Posterior vena cava (tissue), 2 donors: Measurements from ENCODE around the gene PTBP1. TPM values are rescaled to one million over a fixed set of nuclear protein-coding genes. Genes with fewer than 3 reads are reported as not detected.
"Not testable (repeated sequence)": the region's sequence is repeated elsewhere in the genome, so short reads cannot be mapped to it uniquely, and the experiment has no call there.

Source experiments
- DNase-seq: peaks from one replicate; pipeline ENCODE4 v3.0.0-alpha.2; 2020; ENCODE audit warnings: low spot score
- intact Hi-C, 2 donors: fragments of 100-400 bp; cut with DNase I; formaldehyde crosslinking; loops; one replicate each; pipeline versions ENCODE4 v1.14.1 to v1.14.2; 2022 to 2023
- total RNA-seq, 2 donors: library from RNA; stranded (reverse); fragmentation: NEBNext Ultra II Directional; extraction: Animal tissue kit (Norgen Biotek cat#: 25700); gene quantifications; one replicate each; pipeline ENCODE4 v1.2.1, GENCODE V29; 2021
- donor health status: DM: yes; HTN: yes; CAD: no.
- donor health status: DM: yes; HTN: yes; CAD: no.

PTBP1 gene
- total RNA-seq, 2 donors from 2014 or later, result 151 to 168 TPM

DNA sequence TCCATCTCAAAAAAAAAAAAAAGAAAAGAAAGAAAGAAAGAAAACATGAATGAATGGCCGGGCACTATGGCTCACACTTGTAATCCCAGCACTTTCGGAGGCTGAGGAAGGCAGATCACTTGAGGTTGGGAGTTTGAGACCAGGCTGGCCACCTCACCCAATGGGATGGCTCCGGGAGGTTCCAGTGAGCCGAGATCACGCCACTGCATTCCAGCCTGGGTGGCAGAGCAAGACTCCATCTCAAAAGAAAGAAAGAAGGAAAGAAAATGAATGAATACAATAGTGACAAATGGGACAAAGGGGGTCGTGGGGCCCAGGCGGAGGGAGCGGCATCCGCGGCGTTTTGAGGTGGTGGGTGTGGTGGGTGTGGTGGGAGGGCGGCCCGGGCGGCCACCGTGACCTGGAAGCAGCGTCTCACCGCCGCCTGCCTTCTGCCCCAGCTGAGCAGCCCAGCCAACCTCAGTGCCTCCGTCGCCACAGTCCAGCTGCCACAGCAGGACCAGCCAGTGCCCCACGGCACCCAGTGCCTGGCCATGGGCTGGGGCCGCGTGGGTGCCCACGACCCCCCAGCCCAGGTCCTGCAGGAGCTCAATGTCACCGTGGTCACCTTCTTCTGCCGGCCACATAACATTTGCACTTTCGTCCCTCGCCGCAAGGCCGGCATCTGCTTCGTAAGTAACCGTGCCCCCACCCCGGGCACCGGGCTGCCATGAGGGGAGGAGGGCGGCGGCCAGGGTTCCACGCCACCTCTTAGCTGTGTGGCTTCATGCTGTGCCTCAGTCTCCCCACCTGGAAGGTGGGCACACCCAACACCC is 48.7 kb downstream of the PTBP1 start:
- intact Hi-C loops, result no loop called here
- peak; percentile 78 for DNase-seq

DNA sequence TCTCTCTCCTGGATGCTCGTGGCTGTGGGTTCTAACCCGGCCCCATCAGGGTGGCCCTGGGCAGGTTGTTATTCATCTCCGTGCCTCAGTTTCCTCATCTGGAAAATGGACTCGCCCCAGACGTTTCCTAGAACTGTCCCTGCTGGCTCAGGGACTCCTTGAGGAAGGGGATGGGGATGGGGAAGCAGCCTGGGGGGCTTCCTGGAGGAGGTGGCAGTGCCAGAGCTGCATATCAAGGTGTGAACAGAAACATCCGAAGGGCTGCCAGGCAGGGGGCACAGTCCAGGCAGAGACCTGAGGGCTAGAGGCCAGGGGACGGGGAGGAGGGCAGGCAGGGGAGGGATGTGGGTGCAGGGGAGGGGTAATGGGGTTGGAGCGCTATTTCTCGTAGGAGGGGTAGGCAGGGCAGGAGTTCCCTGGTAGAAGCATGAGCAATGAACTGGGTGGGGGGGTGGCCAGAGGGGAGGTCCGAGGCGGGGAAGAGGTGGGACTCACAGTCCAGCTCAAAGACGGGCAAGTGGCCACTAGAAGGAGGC is 51.2 kb downstream of the PTBP1 start:
- no peak for DNase-seq
- intact Hi-C loops, result no loop called here

DNA sequence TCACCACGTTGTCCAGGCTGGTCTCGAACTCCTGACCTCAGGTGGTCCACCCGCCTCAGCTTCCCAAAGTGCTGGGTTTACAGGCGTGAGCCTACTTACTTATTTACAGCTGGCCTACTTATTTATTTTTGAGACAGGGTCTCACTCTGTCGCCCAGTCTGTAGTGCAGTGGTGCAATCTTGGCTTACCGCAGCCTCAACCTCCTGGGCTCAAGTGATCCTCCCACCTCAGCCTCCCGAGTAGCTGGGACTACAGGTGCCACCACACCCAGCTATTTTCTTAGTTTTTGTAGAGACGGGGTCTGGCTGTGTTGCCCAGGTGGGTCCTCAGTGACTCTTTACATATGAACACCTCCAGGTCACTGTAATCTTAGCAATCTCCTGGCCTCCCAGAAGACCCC is 51.9 kb downstream of the PTBP1 start:
- intact Hi-C loops, DNase-seq: not testable (repeated sequence)

DNA sequence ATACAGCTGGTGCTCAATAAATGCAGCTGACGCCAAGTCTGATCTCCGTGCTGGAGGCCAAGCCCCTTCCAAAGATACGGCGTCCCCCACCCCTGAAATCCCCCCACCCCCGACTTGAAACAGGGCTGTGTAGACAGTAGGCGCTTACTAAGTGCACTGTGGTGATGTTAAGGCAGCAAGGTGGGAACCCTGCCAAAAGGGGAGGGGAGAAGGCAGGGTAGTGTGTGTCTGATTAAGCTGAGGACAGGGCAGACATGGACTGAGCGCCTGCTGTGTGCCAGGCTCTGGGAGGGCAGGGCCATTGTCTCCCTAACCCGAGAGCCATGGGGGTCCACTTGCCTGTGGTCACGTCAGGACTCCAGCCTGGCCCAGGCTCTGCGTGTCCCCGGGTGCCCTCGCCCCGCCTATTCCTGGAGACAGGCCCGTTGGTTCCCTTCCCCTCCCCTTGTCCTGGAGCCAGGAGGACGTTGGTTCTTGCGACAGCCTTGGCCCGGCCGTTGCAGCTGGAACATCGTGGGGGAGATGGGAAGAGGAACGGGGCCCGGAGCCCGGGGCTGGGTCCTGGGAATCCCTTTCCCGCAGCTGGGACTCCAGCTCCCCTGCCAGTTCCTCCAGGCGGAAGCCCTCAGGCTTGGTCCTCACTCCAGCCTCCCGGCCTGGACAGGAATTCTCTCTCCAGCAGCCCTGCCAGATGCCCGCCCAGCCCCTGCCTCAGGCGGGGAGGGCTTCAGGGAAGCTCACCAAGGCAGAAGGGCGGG is 53.1 kb downstream of the PTBP1 start:
- DNase-seq, result peak; percentile 98
- intact Hi-C loops, result loop anchor here (5.0 to 10.0 kb wide), 2 partner anchors 78 to 134 kb away; partner anchors contain the start of gene WDR18 (in 1 of the 2)

DNA sequence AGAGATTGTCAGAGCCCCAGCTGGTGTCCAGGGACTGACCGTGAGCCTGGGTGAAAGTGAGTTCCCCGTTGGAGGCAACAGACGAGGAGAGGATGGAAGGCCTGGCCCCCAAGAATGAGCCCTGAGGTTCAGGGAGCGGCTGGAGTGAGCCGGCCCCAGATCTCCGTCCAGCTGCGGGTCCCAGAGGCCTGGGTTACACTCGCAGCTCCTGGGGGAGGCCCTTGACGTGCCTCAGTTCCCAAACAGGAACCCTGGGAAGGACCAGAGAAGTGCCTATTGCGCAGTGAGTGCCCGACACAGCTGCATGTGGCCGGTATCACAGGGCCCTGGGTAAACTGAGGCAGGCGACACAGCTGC is 53.7 kb downstream of the PTBP1 start:
- DNase-seq, result no peak
- intact Hi-C loops, result loop anchor here (5.0 to 10.0 kb wide), 2 partner anchors 79 to 134 kb away; partner anchors contain the start of gene WDR18 (in 1 of the 2)

DNA sequence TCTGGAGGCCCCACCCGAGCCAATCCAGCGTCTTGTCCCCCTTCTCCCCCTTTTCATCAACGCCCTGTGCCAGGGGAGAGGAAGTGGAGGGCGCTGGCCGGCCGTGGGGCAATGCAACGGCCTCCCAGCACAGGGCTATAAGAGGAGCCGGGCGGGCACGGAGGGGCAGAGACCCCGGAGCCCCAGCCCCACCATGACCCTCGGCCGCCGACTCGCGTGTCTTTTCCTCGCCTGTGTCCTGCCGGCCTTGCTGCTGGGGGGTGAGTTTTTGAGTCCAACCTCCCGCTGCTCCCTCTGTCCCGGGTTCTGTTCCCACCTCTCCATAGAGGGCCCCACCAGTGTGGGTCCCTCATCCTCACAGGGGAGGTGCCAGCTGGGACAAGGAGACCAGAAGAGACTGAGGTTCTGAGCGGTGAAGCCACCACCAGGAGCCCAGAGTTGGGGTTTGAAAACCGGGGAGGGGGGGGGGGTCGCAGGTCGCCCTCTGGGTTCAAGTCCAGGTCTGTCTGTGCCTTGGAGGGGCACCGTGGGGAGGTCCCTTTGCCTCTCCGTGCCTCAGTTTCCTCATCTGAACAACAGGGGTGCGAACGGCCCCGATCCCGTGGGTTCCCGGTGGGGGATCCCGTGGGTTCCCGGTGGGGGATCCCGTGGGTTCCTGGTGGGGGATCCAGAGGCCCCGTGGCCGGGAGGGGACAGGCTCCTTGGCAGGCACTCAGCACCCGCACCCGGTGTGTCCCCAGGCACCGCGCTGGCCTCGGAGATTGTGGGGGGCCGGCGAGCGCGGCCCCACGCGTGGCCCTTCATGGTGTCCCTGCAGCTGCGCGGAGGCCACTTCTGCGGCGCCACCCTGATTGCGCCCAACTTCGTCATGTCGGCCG is 55.1 kb downstream of the PTBP1 start, which contains the start of gene ELANE:
Gene ELANE (plus strand): TSS at position 168 of the 878 bp plus-strand sequence. CDS start 26 bp downstream, at position 194.
- DNase-seq, result no peak
- intact Hi-C loops, result loop anchor here (5.0 to 10.0 kb wide), 2 partner anchors 80 to 132 kb away; partner anchors contain the start of gene WDR18 (in 1 of the 2)

DNA sequence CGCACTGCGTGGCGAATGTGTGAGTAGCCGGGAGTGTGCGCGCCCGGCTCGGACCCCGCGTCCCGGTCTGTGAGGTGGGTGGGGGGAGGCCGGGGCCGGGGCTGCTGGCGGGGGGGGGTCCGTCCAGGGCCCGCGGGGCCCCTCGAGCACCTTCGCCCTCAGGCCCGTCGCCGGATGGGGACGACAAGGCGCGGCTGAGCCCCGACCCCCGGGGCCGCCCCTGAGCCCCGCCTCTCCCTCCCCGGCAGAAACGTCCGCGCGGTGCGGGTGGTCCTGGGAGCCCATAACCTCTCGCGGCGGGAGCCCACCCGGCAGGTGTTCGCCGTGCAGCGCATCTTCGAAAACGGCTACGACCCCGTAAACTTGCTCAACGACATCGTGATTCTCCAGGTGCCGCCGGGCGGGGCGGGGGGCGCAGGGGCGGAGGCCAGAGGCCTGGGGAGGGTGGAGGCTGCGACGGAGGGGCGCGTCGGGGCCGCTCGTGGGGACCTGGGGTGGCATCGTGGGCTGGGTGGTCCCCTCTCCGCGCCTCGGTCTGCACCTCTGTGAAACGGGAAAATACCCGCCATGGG is 55.8 kb downstream of the PTBP1 start:
- no peak for DNase-seq
- intact Hi-C loops, result loop anchor here (5.0 to 10.0 kb wide), 2 partner anchors 81 to 132 kb away; partner anchors contain the start of gene WDR18 (in 1 of the 2)

DNA sequence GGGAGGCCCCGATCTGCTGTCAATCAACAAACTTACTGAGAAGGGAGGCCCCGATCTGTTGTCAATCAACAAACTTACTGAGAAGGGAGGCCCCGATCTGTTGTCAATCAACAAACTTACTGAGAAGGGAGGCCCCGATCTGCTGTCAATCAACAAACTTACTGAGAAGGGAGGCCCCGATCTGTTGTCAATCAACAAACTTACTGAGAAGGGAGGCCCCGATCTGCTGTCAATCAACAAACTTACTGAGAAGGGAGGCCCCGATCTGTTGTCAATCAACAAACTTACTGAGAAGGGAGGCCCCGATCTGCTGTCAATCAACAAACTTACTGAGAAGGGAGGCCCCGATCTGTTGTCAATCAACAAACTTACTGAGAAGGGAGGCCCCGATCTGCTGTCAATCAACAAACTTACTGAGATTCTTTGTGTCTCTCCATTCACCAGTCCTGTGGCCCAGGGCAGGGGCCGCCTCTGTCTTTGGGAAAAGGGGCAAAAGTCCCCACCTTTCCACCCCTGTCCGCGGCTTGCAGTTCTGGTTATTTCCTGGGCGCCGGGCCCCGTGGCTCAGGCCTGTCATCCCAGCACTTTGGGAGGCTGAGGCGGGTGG is 56.5 kb downstream of the PTBP1 start:
- intact Hi-C loops, result loop anchor here (5.0 to 10.0 kb wide), 2 partner anchors 81 to 131 kb away; partner anchors contain the start of gene WDR18 (in 1 of the 2)
- DNase-seq, result not testable (repeated sequence)

DNA sequence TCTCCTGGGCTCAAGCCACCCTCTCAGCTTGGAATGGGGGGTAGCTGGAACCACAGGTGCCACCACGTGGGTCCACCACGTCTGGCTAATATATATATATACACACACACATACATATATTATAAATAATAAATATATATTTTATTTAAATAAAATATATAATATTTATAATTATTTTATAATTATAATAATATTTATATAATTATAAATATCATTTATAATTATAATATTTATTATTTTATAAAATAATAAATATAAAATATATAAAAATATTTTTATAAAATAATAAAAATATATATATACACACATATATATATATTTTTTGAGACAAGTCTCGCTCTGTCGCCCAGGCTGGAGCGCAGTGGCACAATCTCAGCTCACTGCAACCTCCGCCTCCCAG is 57.3 kb downstream of the PTBP1 start:
- intact Hi-C loops, result loop anchor here (5.0 to 10.0 kb wide), 2 partner anchors 82 to 130 kb away; partner anchors contain the start of gene WDR18 (in 1 of the 2)

DNA sequence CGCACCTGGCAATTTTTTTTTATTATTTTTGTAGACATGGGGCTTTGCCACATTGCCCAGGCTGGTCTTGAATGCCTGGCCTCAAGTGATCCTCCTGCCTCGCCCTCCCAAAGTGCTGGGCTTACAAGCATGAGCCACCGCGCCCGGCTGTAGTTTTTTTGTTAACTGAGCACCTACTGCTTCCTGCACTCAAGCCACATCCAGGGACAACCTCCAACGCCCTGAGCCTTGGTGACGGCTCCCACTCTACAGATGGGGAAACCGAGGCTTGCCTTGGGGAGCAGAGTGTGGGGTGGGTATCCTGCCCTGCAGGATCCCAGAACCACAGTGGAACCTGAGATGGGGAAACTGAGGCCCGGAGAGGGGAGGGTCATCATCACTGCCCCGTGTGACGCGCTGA is 57.9 kb downstream of the PTBP1 start:
- no peak for DNase-seq
- intact Hi-C loops, result loop anchor here in 1 of 2 donors (10.0 kb wide), 1 partner anchor 130 kb away; the partner anchor contains the start of gene WDR18

More for the DNA sequence above, 57.3 kb downstream of the PTBP1 start:
- DNase-seq, result no peak

DNA sequence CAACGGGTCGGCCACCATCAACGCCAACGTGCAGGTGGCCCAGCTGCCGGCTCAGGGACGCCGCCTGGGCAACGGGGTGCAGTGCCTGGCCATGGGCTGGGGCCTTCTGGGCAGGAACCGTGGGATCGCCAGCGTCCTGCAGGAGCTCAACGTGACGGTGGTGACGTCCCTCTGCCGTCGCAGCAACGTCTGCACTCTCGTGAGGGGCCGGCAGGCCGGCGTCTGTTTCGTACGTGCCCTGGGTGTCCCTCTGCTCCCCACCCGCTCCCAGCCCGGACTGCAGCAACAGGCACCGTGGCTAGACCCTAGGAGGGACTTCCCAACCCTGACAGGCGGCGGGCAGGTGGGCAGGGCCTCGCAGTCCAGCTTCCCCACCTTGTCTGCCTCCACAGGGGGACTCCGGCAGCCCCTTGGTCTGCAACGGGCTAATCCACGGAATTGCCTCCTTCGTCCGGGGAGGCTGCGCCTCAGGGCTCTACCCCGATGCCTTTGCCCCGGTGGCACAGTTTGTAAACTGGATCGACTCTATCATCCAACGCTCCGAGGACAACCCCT is 58.4 kb downstream of the PTBP1 start:
- DNase-seq, result no peak
- intact Hi-C loops, result loop anchor here in 1 of 2 donors (10.0 kb wide), 1 partner anchor 129 kb away; the partner anchor contains the start of gene WDR18

DNA sequence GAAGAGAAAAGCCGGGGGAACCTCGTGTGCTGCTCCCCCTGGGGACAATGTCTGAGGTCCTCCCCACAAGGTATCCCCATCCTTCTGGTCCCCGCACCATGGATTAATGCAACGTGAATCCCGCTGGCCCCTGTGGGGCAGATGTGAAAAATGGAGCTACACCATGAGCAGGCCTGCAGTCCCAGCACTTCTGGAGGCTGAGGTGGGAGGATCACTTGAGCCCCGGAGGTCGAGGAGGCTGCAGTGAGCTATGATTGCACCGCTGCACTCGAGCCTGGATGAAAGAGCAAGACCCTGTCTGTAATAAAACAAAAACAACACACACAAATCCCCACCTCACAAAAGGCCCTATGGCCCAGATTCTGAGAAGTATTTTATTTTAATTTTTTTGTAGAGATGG is 61.0 kb downstream of the PTBP1 start:
- no peak for DNase-seq
- intact Hi-C loops, result loop anchor here in 1 of 2 donors (10.0 kb wide), 1 partner anchor 127 kb away; the partner anchor contains the start of gene WDR18

DNA sequence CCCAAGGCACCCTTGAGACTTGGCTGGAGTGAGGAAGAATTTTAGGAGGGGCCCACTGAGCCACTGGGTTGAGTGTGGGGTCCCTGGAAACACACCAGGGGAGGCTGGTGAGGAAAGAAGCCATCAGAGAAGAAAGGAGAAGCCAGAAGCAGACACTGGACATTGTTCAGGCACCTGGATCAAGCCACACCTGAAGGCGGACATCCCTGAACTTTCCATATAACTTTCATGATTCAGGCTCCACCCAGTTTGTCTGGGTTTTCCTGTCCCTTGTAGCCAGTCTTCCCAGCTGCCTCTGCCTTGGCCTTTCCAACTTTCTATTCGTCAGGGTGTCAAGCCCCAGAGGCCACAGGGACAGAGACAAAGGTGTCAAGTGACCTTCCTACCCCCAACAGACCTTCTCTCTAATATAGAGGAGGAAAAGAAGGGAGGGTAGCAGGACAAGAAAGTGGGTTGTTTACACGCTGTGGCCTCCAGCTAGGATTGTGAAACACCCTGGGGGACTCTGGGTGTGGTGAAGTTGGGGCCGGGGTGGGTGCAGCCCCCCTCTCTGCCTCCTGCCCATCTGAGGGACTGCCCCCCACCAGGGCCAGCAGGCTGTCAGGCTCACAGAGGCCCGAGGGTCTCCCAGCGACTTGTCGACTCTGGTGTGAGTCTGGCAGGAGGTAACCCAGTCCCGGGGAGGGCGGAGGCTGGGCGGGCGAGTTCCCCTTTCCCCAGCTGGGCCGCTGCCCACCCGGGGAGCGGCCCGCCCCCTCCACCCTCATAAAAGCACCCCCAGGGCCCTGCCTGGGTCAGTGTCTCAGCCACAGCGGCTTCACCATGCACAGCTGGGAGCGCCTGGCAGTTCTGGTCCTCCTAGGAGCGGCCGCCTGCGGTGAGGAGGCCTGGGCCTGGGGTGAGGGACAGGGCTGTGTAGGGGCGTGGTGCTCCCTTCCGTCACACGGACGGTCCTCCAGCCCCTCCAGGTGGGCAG is 61.9 kb downstream of the PTBP1 start, which contains the start of gene CFD:
Gene CFD (plus strand): TSS at position 797 of the 976 bp plus-strand sequence. CDS start 26 bp downstream, at position 823.
- peak; percentile 92 for DNase-seq
- intact Hi-C loops, result loop anchor here in 1 of 2 donors (1.0 to 10.0 kb wide), 2 partner anchors 60 to 126 kb away; partner anchors contain the start of gene WDR18

DNA sequence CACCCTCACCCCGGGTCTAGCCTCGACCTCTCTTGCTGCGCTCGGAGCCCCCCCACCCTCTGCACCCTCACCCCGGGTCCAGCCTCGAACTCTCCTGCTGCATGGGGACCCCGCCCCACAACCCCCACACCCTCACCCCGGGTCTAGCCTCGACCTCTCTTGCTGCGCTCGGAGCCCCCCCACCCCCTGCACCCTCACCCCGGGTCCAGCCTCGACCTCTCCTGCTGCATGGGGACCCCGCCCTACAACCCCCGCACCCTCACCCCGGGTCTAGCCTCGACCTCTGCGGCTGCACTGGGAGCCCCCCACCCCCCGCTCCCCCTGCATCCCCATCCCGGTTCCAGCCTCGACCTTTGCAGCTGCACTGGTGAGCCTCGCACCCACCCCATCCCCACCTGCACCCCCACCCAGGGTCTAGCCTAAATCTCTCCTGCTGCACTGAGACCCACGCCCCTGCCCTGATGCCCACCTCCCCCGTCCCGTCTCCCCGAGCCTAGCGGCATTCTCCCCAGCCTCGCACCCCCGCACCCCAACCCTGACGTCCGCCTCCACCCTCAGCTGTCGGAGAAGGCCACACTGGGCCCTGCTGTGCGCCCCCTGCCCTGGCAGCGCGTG is 64.0 kb downstream of the PTBP1 start:
- intact Hi-C loops, result no loop called here
- DNase-seq, result no peak
